Neural cell (in vitro differentiated cells): ENCODE measurements around the gene XG. TPM values are rescaled to one million over a fixed set of nuclear protein-coding genes. Genes with fewer than 3 reads are reported as not detected.

Source experiments
- H2AFZ ChIP-seq: fragments of 200-600, 300-800 bp; sonication (generic), shearing (Covaris generic); 2 replicates; pipeline ENCODE4 v1.6.0; 2014; ENCODE audit warnings: low read depth, mild to moderate bottlenecking, antibody characterized with exemption, low read length, moderate library complexity
- H3F3A ChIP-seq: fragments of 200-600 bp; shearing (Covaris generic); 2 replicates; pipeline ENCODE4 v1.6.1; 2016; ENCODE audit warnings: mild to moderate bottlenecking, moderate library complexity, mixed read lengths, antibody characterized with exemption, low read length; ENCODE audit not compliant: insufficient read depth, poor library complexity, severe bottlenecking
- H3K27ac ChIP-seq: fragments of 200-600, 300-800 bp; sonication (generic), shearing (Covaris generic); 2 replicates; pipeline ENCODE4 v1.5.1; 2014; ENCODE audit warnings: mild to moderate bottlenecking, low read length, moderate library complexity
- H3K27me3 ChIP-seq: fragments of 300-800, 200-600 bp; sonication (generic), shearing (Covaris generic); 2 replicates; pipeline ENCODE4 v1.6.0; 2014; ENCODE audit warnings: mild to moderate bottlenecking, low read depth, low read length, moderate library complexity; ENCODE audit not compliant: insufficient read depth
- H3K36me3 ChIP-seq: fragments of 300-800, 200-600 bp; sonication (generic), shearing (Covaris generic); 2 replicates; pipeline ENCODE4 v1.5.1; 2014; ENCODE audit warnings: mild to moderate bottlenecking, antibody characterized with exemption, low read length, moderate library complexity; ENCODE audit not compliant: insufficient read depth
- H3K4me2 ChIP-seq: fragments of 300-800, 200-600 bp; sonication (generic), shearing (Covaris generic); 2 replicates; pipeline ENCODE4 v1.6.0; 2014; ENCODE audit warnings: mild to moderate bottlenecking, low read length
- H3K4me3 ChIP-seq: fragments of 300-800, 200-600 bp; sonication (generic), shearing (Covaris generic); 2 replicates; pipeline ENCODE4 v1.5.1; 2014; ENCODE audit warnings: mild to moderate bottlenecking, low read length, moderate library complexity
- H3K79me2 ChIP-seq: fragments of 200-600 bp; shearing (Covaris generic); replicated peaks from 2 replicates; pipeline ENCODE4 v1.6.0; 2014; ENCODE audit warnings: mild to moderate bottlenecking, low read length, moderate library complexity; ENCODE audit not compliant: insufficient read depth
- H3K9ac ChIP-seq: fragments of 300-800, 200-600 bp; sonication (generic), shearing (Covaris generic); 2 replicates; pipeline ENCODE4 v1.6.1; 2016; ENCODE audit warnings: mild to moderate bottlenecking, low read length, mixed read lengths
- H3K9me2 ChIP-seq: fragments of 200-600 bp; shearing (Covaris generic); 2 replicates; pipeline ENCODE4 v1.6.1; 2016; ENCODE audit warnings: mild to moderate bottlenecking, low read length, mixed read lengths; ENCODE audit not compliant: insufficient read depth
- H3K9me3 ChIP-seq: fragments of 200-600, 300-800 bp; sonication (generic), shearing (Covaris generic); 2 replicates; pipeline ENCODE4 v1.6.1; 2016; ENCODE audit warnings: mild to moderate bottlenecking, mixed run types, low read length, moderate library complexity, mixed read lengths
- H4K20me1 ChIP-seq: fragments of 200-600 bp; shearing (Covaris generic); 2 replicates; pipeline ENCODE4 v1.6.1; 2016; ENCODE audit warnings: mild to moderate bottlenecking, mixed run types; ENCODE audit not compliant: insufficient read depth
- EP300 ChIP-seq: fragments of 450-650 bp; conservative IDR thresholded peaks from 2 replicates; pipeline ENCODE4 v1.6.1; 2014; ENCODE audit warnings: antibody characterized with exemption, mild to moderate bottlenecking, moderate library complexity; ENCODE audit not compliant: poor library complexity, severe bottlenecking
- EZH2 ChIP-seq: fragments of 200-600, 300-800 bp; shearing (Covaris generic), sonication (generic); IDR thresholded peaks from 2 replicates; pipeline ENCODE4 v1.6.1; 2014; ENCODE audit warnings: antibody characterized with exemption, low read length, borderline replicate concordance, mild to moderate bottlenecking; ENCODE audit not compliant: insufficient read depth, poor library complexity, severe bottlenecking
- MXI1 ChIP-seq: fragments of 450-650 bp; conservative IDR thresholded peaks from 2 replicates; pipeline ENCODE4 v1.6.1; 2014; ENCODE audit warnings: antibody characterized with exemption, mild to moderate bottlenecking; ENCODE audit not compliant: poor library complexity, severe bottlenecking
- POLR2AphosphoS5 ChIP-seq: IDR thresholded peaks from 2 replicates; pipeline ENCODE4 v1.6.1; 2012
- RAD21 ChIP-seq: fragments of 450-650 bp; conservative IDR thresholded peaks from 2 replicates; pipeline ENCODE4 v1.6.1; 2014; ENCODE audit warnings: antibody characterized with exemption, mild to moderate bottlenecking, moderate library complexity
- REST ChIP-seq: IDR thresholded peaks from 2 replicates; pipeline ENCODE4 v1.6.1; 2012; ENCODE audit warnings: borderline replicate concordance
- SMC3 ChIP-seq: fragments of 450-650 bp; conservative IDR thresholded peaks from 2 replicates; pipeline ENCODE4 v1.6.1; 2014; ENCODE audit warnings: antibody characterized with exemption, mild to moderate bottlenecking, moderate library complexity; ENCODE audit not compliant: poor library complexity
- TAF1 ChIP-seq: IDR thresholded peaks from 2 replicates; pipeline ENCODE4 v1.6.1; 2012; ENCODE audit warnings: low read depth
- polyA plus RNA-seq: library from polyadenylated mRNA; depleted of rRNA; stranded (reverse); fragments of >200 nt; gene quantifications from 2 replicates; pipeline ENCODE4 v1.2.3, GENCODE V29; 2014
- TF ChIP-seq, protein P1 (sequence below): fragments of 450-650 bp; IDR thresholded peaks from 2 replicates; pipeline ENCODE4 v1.5.1; 2014; ENCODE audit warnings: antibody characterized with exemption, mild to moderate bottlenecking, moderate library complexity; ENCODE audit not compliant: poor library complexity, severe bottlenecking

Gene XG
- polyA plus RNA-seq, 1 donor from 2014 or later, result 0.37 TPM

GRCh38 chrX:2705046-2705832 lies 46.6 kb upstream of the XG start:
- no peak for TF ChIP-seq SMC3
- no peak for TF ChIP-seq POLR2AphosphoS5
- no peak for TF ChIP-seq REST
- no peak for TF ChIP-seq MXI1
- no peak for TF ChIP-seq TAF1
- no peak for TF ChIP-seq EZH2
- TF ChIP-seq RAD21, result no peak
- TF ChIP-seq, protein P1, sequence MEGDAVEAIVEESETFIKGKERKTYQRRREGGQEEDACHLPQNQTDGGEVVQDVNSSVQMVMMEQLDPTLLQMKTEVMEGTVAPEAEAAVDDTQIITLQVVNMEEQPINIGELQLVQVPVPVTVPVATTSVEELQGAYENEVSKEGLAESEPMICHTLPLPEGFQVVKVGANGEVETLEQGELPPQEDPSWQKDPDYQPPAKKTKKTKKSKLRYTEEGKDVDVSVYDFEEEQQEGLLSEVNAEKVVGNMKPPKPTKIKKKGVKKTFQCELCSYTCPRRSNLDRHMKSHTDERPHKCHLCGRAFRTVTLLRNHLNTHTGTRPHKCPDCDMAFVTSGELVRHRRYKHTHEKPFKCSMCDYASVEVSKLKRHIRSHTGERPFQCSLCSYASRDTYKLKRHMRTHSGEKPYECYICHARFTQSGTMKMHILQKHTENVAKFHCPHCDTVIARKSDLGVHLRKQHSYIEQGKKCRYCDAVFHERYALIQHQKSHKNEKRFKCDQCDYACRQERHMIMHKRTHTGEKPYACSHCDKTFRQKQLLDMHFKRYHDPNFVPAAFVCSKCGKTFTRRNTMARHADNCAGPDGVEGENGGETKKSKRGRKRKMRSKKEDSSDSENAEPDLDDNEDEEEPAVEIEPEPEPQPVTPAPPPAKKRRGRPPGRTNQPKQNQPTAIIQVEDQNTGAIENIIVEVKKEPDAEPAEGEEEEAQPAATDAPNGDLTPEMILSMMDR, result no peak
- TF ChIP-seq EP300, result no peak
- Histone ChIP-seq H3K36me3 (no peaks in the 10 kb centered on the region), H4K20me1 (no peaks in the 10 kb centered on the region), H3K9ac (no peak overlapping the region), H3K9me2 (no peaks in the 10 kb centered on the region), H2AFZ (no peak overlapping the region), H3K79me2 (peaks cover 6% of the 10 kb centered on the region), H3K4me2 (no peak overlapping the region), H3K27ac (no peak overlapping the region), H3F3A (no peaks in the 10 kb centered on the region), H3K27me3 (no peaks in the 10 kb centered on the region), H3K9me3 (no peaks in the 10 kb centered on the region), H3K4me3 (no peak overlapping the region)

- Histone ChIP-seq H3K9me3 (no peaks in the 10 kb centered on the region), H3K9ac (no peak overlapping the region), H3K4me2 (no peak overlapping the region), H3K27ac (no peak overlapping the region), H2AFZ (no peak overlapping the region), H3F3A (no peaks in the 10 kb centered on the region), H3K36me3 (no peaks in the 10 kb centered on the region), H3K4me3 (no peak overlapping the region), H3K79me2 (peaks cover 1% of the 10 kb centered on the region), H4K20me1 (no peaks in the 10 kb centered on the region), H3K27me3 (no peaks in the 10 kb centered on the region), H3K9me2 (no peaks in the 10 kb centered on the region)
- no peak for TF ChIP-seq SMC3
Observed at GRCh38 chrX:2707334-2707760, 44.5 kb upstream of the XG start.
